Ovary (tissue), 3 donors: ENCODE results near the gene SNRK.

Source experiments
- EP300 ChIP-seq: sonication (generic); formaldehyde crosslinking; IDR thresholded peaks from one replicate; pipeline ENCODE4 v1.6.1; 2017; ENCODE audit warnings: antibody characterized with exemption
- TF ChIP-seq, protein P1 (sequence below), 3 donors: fragments of 450-650 bp in 2 of 3; fragments of 200-600 bp in 1 of 3; IDR thresholded peaks; one replicate each; pipeline versions ENCODE4 v1.5.1 to v1.8.0; 2016 to 2022; ENCODE audit warnings: antibody characterized with exemption in 3 of 3, mild to moderate bottlenecking in 1 of 3
- donor health status: DM: no; HTN: no; CAD: no.

DNA sequence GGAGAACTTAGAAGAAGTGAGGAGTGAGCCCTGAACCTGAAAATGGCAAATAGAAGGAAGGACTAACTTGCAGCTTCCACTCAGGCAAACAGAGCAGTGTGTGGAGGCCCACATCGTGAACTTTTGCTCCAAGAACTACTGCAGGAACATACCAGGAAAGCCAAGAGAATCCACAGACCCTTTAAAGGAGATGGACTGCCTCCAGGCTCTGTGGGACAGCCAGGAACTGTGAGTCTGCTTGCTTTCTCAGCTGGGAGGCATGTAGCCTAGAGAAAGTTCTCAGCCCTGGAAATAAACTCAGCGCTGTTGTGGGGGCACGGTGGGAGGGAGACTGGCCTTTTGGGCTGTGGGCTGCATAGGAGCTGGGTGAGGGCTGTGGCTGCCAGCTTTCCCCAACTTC lies 93.0 kb downstream of the SNRK start:
- TF ChIP-seq, protein P1, sequence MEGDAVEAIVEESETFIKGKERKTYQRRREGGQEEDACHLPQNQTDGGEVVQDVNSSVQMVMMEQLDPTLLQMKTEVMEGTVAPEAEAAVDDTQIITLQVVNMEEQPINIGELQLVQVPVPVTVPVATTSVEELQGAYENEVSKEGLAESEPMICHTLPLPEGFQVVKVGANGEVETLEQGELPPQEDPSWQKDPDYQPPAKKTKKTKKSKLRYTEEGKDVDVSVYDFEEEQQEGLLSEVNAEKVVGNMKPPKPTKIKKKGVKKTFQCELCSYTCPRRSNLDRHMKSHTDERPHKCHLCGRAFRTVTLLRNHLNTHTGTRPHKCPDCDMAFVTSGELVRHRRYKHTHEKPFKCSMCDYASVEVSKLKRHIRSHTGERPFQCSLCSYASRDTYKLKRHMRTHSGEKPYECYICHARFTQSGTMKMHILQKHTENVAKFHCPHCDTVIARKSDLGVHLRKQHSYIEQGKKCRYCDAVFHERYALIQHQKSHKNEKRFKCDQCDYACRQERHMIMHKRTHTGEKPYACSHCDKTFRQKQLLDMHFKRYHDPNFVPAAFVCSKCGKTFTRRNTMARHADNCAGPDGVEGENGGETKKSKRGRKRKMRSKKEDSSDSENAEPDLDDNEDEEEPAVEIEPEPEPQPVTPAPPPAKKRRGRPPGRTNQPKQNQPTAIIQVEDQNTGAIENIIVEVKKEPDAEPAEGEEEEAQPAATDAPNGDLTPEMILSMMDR (IDR thresholded peaks at IDR 0.05): no peak
- no peak for TF ChIP-seq EP300
